NOMO-1 treated with dmso at 0.1 percent for 144 hours (cell line): Measurements from ENCODE around the gene PLCB1.
"Not testable (repeated sequence)": the region's sequence is repeated elsewhere in the genome, so short reads cannot be mapped to it uniquely, and the experiment has no call there.

Experiments used
- DNase-seq: peaks from one replicate; lab custom pipeline; 2025; ENCODE audit not compliant: unreplicated experiment; lab: John Stamatoyannopoulos, UW

The PLCB1 gene

GRCh38 chr20:8155229-8155628, 23.2 kb downstream of the PLCB1 start:
- no peak for DNase-seq

DNA sequence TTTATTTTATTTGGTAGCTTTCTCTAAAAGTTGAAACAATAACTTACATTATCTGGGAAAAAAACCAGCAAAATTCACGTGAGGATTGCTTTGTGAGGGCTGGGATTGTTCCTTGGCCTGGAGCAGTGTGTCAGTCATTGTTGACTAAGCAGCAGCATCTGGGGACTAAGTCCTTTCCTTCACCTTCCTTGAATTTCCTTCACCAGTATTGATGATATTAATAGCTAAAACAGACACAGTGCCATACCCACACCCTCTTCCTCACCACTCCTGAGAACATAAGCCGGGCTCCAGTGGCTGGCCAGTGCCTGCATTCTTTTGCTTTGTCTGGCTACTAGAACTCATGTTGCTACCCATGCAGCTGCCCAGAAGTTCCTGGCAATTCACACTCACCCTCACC, 23.7 kb downstream of the PLCB1 start:
- DNase-seq = no peak

DNA sequence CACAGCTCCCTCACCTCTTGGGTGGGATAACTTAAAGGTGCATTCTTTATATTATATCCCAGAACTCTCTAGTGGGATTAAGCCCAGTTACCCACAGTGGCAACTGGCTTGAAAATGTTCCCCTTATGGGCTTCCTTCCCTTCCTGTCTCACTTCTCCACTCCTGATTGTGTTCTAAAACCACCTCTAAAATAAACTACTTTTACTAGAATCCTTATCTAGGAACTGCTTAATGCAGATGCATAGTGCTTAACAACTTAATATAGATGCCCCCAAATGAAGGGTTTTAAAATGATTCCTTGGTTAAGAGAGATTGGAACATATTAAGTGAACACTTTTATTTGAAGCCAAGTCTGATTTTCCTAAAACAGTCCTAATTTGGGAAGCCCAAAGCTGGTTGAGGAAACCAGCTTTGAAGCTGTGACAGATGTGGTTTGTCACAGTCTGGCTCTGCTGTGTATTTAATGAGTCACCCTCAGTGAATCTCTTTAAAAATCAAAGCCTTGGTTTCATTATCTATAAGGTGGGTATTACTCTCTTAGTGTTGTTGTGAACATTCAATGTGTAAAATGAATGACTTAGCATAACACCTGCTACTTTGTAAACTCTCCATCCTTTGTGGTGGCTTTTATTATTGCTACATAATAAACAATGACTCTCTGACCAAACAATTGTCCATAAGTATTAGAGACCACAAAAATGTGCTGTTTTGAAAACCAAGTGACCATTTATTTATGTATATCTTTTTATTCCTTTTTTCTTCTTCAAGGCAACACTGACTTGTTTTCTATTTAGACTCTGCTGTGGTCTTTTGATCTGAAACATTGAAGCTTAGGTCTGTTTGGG, 24.4 kb downstream of the PLCB1 start:
- DNase-seq = no peak

- not testable (repeated sequence) for DNase-seq
Observed at GRCh38 chr20:8159217-8159616, 27.2 kb downstream of the PLCB1 start.

DNA sequence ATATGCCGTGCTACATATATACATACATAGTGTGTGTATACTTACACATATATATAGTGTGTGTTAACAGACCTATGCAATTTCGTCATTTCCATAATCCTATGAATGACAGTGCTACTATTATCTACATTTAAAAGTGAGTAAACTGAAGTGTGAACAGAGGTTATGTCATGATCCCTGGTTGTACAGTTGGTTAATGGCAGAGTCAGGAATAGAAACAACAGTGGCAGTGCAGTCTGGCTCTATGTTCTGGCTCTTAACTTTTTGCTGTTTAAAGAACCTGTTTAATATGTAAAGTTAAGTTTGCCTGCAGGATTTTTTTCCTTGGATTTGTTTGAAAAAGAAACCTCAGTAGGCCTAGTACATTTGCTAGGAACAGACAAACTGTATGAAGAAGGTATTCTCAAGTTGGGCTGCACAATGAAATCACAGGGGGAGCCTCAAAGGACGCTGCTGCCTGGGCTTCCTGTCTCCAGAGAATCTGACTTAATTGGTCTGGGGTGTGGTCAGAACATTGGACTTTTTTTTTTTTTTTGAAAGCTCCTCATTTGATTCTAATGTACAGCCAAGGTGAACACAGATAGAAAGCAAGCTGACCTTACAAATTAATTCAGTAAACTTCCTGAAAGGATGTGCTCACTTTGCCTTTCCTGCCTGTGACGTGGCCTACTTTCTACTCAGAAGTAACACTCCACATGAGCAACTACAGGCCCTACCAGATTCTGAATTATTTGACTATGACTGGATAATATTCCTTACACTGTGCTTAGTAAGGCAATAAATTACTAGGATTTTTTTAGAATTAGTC, 29.4 kb downstream of the PLCB1 start:
- no peak for DNase-seq

GRCh38 chr20:8162610-8163009, 30.5 kb downstream of the PLCB1 start:
- no peak for DNase-seq

DNA sequence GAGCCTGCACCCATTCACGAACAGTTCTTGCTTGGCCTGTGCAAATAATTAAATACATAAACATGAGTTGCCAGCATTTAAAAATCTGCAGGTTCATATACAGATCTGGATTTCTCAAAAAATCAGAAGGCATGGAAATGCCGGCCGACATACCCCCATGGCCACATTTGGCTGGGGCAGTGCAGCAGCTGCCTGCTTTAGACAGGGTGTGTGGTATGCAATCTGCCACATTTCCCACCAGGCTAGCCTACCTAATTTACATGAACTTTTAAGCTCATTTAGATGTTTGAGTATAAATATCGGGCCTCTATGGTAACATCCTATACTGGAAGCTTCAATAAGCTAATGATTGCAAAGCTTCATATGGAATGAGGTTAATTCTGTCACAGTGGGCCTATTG, 31.5 kb downstream of the PLCB1 start:
- DNase-seq = no peak

- no peak for DNase-seq
Observed at GRCh38 chr20:8166730-8167129, 34.7 kb downstream of the PLCB1 start.

- DNase-seq = no peak
Observed at GRCh38 chr20:8168785-8169288, 36.8 kb downstream of the PLCB1 start.

DNA sequence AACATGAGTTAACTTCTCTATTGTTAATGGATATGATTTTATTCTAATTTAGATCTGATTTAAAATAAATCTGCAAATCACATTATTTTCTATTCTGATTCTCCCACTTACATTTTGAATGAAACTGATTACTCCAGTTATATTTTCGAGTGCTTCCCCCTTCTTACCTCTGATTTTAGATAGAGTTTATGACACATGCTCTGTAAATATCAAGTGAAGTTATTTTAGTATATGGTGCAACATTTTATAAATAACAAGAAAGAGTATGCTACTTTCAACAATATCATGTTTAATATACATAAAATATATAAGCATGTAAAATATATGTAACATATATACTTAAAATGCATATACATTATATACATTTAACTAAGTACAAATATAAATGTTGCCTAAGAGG, 38.9 kb downstream of the PLCB1 start:
- DNase-seq = no peak

GRCh38 chr20:8172191-8172590, 40.1 kb downstream of the PLCB1 start:
- no peak for DNase-seq

DNA sequence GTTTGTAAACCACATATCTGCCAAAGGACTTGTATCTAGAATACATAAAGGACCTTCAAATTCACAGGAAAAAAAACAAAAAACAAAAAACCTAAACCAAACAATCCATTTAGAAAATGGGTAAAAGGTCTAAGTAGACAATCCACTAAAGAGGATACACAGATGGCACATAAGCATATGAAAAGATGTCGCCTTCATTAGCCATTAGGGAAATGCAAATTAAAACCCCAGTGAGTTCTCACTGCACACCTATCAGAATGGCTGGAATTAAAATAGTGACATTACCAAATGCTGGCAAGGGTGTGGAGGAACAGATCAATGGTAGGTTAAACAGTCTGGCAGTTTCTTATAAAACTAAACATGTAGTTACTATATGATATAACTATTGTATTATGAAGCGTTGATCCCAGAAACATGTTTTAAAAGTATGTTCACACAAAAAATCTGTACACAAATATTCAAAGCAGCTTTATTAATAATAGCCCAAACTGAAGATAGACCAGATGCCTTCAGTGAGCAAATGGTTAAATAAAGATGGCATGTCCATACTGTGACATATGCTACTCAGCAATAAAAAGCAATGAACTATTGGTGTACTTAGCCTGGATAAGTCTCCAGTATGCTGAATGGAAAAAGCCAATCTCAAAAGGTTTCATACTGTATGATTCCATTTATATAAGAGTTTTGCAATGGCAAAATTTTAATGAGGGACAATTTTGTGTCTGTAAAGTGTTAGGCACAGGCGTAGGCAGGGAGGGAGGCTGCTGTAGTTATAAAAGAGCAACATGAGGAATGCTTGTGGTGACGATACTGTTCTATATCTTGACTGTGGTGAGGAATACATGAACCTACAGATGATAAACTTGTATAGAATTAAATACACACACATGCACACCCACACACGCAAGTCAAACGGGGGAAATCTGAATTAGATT, 43.9 kb downstream of the PLCB1 start:
- no peak for DNase-seq

- DNase-seq = no peak
Observed at GRCh38 chr20:8183526-8183925, 51.5 kb downstream of the PLCB1 start.

DNA sequence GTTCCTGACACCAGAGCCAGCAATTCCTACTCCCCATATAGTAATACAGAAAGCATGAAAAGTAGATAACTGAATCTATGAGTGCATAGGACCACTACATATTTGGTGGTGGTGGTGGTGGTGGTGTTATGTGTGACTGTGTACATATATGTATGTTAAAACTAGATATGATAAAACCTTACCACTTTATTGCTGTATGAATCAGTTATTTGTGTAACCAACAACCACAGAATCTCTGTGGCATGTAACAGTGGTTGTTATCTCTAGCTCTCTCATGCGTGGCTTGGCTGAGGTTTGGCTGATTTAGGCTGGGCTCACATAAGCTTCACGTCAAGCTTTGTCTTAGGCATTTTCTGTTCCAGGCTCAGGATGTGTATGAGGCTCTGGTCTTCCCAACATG, 55.7 kb downstream of the PLCB1 start:
- no peak for DNase-seq

DNA sequence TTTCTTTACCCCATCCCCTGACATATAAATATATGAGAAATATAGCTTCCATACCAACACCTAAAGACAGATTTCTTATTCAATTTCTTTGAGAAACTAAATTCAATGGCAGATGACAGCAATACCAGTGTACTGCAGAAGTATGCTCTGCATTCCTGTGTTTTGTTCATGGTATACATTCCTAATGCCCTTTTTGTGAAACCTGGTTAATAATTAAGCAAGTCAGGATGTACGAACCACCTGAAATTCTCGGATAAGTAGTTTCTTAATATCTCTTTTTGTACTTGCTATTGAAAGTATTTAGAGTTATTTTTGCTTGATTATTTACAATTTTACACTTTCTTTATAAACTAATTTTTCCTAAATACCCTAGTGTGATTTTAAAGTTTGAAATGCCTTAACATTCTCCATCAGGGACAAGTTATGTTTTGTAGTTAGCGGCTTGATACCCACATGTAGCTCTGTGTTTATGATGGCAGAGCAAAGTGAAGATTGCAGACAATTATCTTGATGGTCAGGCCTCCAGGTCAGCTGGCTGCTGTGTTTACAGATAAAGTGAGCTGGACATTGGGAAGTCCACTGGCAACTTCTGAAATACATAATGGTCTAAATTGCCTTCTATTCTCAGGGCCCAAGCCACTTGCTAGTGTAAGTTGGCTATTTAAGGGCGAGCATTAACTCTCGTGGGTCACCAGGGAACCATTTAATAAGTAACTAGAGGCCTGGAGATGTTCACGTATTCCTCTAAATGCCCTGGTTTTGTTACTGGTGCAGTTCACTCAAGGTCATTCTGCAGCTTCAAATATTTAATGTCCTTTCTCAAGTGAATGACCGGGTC, 58.2 kb downstream of the PLCB1 start:
- no peak for DNase-seq

DNA sequence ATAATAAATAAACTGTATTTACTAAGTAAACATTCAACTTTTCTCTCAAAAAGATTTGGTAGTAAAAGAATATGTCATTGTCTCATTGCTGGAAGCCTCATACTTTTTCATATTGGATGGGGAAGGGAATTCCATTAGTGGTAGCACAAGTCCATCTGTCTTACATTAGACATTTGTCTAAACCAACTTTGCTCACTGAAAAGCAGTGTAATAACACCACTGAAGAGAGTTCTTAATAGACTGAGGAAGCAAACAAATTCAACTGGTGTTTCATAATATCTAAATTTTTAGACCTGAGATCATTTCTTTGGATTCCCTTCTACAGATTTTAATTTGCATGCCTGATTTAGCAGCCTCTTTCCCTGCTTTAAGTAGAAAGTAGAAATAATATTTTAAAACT, 62.7 kb downstream of the PLCB1 start:
- DNase-seq = no peak

- DNase-seq = no peak
Observed at GRCh38 chr20:8196096-8196495, 64.0 kb downstream of the PLCB1 start.

GRCh38 chr20:8200220-8200619, 68.2 kb downstream of the PLCB1 start:
- DNase-seq = no peak

GRCh38 chr20:8203366-8203765, 71.3 kb downstream of the PLCB1 start:
- no peak for DNase-seq

- no peak for DNase-seq
Observed at GRCh38 chr20:8205996-8206395, 73.9 kb downstream of the PLCB1 start.
